Measurements from ENCODE around the gene COX20. TPM values are rescaled to one million over a fixed set of nuclear protein-coding genes. Genes with fewer than 3 reads are reported as not detected.

The COX20 gene
- total and polyA plus RNA-seq, 10 of the 15 experiments (the other 5 are each of a cell fraction or from before 2014, with no cell fraction given): 22.8 to 112 (median 52.7) TPM

DNA sequence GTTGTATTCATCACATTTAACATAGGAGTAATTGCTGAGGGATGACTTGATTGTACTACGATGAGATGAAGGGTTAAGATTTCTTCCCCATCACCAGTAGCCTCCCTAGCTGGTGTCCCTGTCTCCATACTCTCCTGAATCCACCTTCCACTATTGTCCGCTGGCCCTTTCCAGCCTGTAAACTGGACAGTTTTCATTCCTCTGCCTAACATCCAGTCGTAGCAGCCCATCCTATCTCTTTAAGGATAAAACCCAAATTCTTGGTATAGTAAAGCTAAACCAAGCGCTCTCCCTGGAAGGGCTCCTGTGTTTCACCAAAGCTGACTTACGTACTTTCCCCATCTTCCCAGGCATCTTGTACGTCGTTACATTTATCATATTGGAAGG lies 670 bp downstream of the COX20 start (continued):
- no peak for TF ChIP-seq CBFB (IDR thresholded peaks at IDR 0.05; ENCODE audit: low read depth)
- TF ChIP-seq, protein P1, sequence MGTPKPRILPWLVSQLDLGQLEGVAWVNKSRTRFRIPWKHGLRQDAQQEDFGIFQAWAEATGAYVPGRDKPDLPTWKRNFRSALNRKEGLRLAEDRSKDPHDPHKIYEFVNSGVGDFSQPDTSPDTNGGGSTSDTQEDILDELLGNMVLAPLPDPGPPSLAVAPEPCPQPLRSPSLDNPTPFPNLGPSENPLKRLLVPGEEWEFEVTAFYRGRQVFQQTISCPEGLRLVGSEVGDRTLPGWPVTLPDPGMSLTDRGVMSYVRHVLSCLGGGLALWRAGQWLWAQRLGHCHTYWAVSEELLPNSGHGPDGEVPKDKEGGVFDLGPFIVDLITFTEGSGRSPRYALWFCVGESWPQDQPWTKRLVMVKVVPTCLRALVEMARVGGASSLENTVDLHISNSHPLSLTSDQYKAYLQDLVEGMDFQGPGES (IDR thresholded peaks at IDR 0.05): no peak
- TF ChIP-seq RFX5 (IDR thresholded peaks at IDR 0.05; ENCODE audit: low read depth, low read length): no peak
- no peak for TF ChIP-seq CREM (IDR thresholded peaks at IDR 0.05; ENCODE audit: low read depth)
- TF ChIP-seq MTA3 (IDR thresholded peaks at IDR 0.05; ENCODE audit: borderline replicate concordance, low read length): peak; percentile 77
- TF ChIP-seq POLR2AphosphoS2 (IDR thresholded peaks at IDR 0.05; ENCODE audit: low read depth, low read length): peak; percentile 27; the same call in 1 of the 2 replicates
- no peak for TF ChIP-seq IKZF1 (conservative IDR thresholded peaks at IDR 0.05)
- no peak for TF ChIP-seq HDGF (IDR thresholded peaks at IDR 0.05)
- no peak for TF ChIP-seq TCF3 (IDR thresholded peaks at IDR 0.05; ENCODE audit: borderline replicate concordance, insufficient read depth, low read depth, low read length)

DNA sequence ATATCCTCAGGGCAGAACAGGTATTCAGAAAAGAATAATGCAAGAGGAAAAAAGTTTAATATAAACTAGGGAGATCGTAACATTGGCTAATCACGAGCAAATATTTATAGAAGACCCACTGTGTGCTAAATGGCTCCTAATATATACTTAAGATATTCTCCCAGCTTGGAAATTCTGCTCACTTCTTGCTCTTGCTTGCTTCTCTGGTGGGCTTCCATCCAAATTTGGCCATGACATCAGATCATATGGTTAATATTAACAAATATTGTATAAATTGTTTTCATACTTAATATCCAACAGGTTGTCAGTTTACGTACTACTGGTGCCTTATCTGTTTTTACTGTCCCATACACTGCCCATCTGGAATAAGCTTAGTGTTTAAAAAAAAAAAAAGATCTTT lies 1.1 kb downstream of the COX20 start:
- CTCF ChIA-PET: interaction anchor here (0.9 to 7.9 kb wide), 7 partner anchors 11 to 209 kb away, joined by 3 to 98 read pairs (median 5); partner anchors contain the start of gene HNRNPU
- TF ChIP-seq CHD2 (IDR thresholded peaks at IDR 0.05; ENCODE audit: borderline replicate concordance, low read depth, low read length): no peak
- no peak for TF ChIP-seq REST (IDR thresholded peaks at IDR 0.05; ENCODE audit: low read depth, low read length)
- TF ChIP-seq CHD1 (IDR thresholded peaks at IDR 0.05; ENCODE audit: low read depth, low read length): no peak
- TF ChIP-seq SMAD5 (IDR thresholded peaks at IDR 0.05; ENCODE audit: low read depth): no peak
- TF ChIP-seq, protein P2, sequence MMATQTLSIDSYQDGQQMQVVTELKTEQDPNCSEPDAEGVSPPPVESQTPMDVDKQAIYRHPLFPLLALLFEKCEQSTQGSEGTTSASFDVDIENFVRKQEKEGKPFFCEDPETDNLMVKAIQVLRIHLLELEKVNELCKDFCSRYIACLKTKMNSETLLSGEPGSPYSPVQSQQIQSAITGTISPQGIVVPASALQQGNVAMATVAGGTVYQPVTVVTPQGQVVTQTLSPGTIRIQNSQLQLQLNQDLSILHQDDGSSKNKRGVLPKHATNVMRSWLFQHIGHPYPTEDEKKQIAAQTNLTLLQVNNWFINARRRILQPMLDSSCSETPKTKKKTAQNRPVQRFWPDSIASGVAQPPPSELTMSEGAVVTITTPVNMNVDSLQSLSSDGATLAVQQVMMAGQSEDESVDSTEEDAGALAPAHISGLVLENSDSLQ (IDR thresholded peaks at IDR 0.05): no peak
- TF ChIP-seq NFIC (IDR thresholded peaks at IDR 0.05; ENCODE audit: low read depth, low read length): no peak
- TF ChIP-seq GATAD2B (conservative IDR thresholded peaks at IDR 0.05; ENCODE audit: low read depth): no peak
- TF ChIP-seq IKZF1 (conservative IDR thresholded peaks at IDR 0.05): no peak
- in situ Hi-C loops (cut with MboI) (no loop called here), intact Hi-C loops (cut with micrococcal nuclease; ENCODE audit: unreplicated experiment) (loop anchor here (10.0 kb wide), 3 partner anchors 108 to 512 kb away; partner anchors contain the start of gene ADSS2)
- no peak overlapping the region for H2AFZ ChIP-seq (ENCODE audit: control insufficient read depth, low read depth, low read length)
- peak overlapping the region; percentile 99 for H3K27ac ChIP-seq (ENCODE audit: control insufficient read depth, insufficient read depth)
- RAD21 ChIA-PET (ENCODE audit: unreplicated experiment): interaction anchor here (0.6 to 4.1 kb wide), 16 partner anchors 10 to 233 kb away, joined by 3 to 44 read pairs (median 6); partner anchors contain the start of gene HNRNPU
- H3K9me3 ChIP-seq (replicated peaks; ENCODE audit: control insufficient read depth, insufficient read depth, low read length): peaks cover 3% of the 10 kb centered on the region; the same call in 1 of the 3 replicates
- peak overlapping the region; percentile 36 for H3K4me2 ChIP-seq (ENCODE audit: control insufficient read depth, insufficient read depth)
- peaks cover 4% of the 10 kb centered on the region for H3K4me1 ChIP-seq (ENCODE audit: control insufficient read depth, insufficient read depth, low read length)
- peak overlapping the region; percentile 96 for H3K9ac ChIP-seq (ENCODE audit: control insufficient read depth, insufficient read depth, low read length)
- BruUV-seq (replicated peaks): no TSS peak
- DNase-seq (ENCODE audit: low read depth, low spot score) (no peak), FAIRE-seq (no peak), ATAC-seq (no peak)
- H3K36me3 ChIP-seq (ENCODE audit: control insufficient read depth in 2 of 2, insufficient read depth in 2 of 2, low read length in 1 of 2): peaks cover 0 to 4% of the 10 kb centered on the region in 2 experiments; a peak in 2 of 4 replicates
- no peaks in the 10 kb centered on the region for H4K20me1 ChIP-seq (ENCODE audit: control insufficient read depth, insufficient read depth)
- 0% methylated on average over 3 of the region's 3 CpGs for WGBS (ENCODE audit: insufficient coverage, insufficient replicate concordance, low lambda C conversion rate, missing lambda C conversion rate)
- peaks cover 54% of the 10 kb centered on the region for H3K79me2 ChIP-seq (ENCODE audit: control insufficient read depth, insufficient read depth, low read length)
- peak overlapping the region; percentile 72 for H3K4me3 ChIP-seq
- SMC1A ChIA-PET (ENCODE audit: uncharacterized antibody, unreplicated experiment): interaction anchor here (1.0 to 16.8 kb wide), 11 partner anchors 9 to 206 kb away, joined by 3 to 360 read pairs (median 7); partner anchors contain the start of gene HNRNPU
- no peaks in the 10 kb centered on the region for H3K27me3 ChIP-seq (replicated peaks in 1 of 2; ENCODE audit: control insufficient read depth in 2 of 2, insufficient read depth in 2 of 2, low read length in 1 of 2)
- POLR2A ChIA-PET: interaction anchor here (0.6 to 14.7 kb wide), 6 partner anchors 17 to 116 kb away, joined by 3 to 350 read pairs (median 12); partner anchors contain the start of gene HNRNPU
